WTC11 (cell line): ENCODE measurements around the gene C10orf120. TPM values are rescaled to one million over a fixed set of nuclear protein-coding genes. Genes with fewer than 3 reads are reported as not detected.

Experiments
- ATAC-seq: fragments of 200-7000 bp; cut with Tn5 transposase; 2 replicates; pipeline ENCODE4 v1.10.0; 2021; ENCODE audit warnings: mild to moderate bottlenecking, moderate library complexity
- CTCF ChIA-PET: fragments of 300-600 bp; sonication (Branson Sonifier 250); formaldehyde crosslinking; loops from one replicate; lab custom pipeline; 2021; ENCODE audit warnings: antibody characterized with exemption; lab: Charles Lee
- POLR2A ChIA-PET: fragments of 350-600 bp; sonication (Branson Sonifier 250); formaldehyde crosslinking; loops from one replicate; lab custom pipeline; 2021; ENCODE audit warnings: antibody characterized with exemption; lab: Charles Lee
- DNase-seq: peaks from one replicate; pipeline ENCODE4 v3.0.0; 2021; ENCODE audit warnings: low spot score
- H3K27ac Mint-ChIP-seq: 2 replicates; pipeline ENCODE4 v1.8.0; 2021; ENCODE audit warnings: mixed read lengths
- H3K27me3 Mint-ChIP-seq: 2 replicates; pipeline ENCODE4 v1.8.0; 2021; ENCODE audit warnings: low read depth, mild to moderate bottlenecking, moderate library complexity, mixed read lengths
- H3K36me3 Mint-ChIP-seq: 2 replicates; pipeline ENCODE4 v1.8.0; 2021; ENCODE audit warnings: mixed read lengths
- H3K4me1 Mint-ChIP-seq: 2 replicates; pipeline ENCODE4 v1.8.0; 2022; ENCODE audit warnings: mixed read lengths
- H3K4me3 Mint-ChIP-seq: 2 replicates; pipeline ENCODE4 v1.8.0; 2021; ENCODE audit warnings: mild to moderate bottlenecking, moderate library complexity, mixed read lengths
- H3K9me3 Mint-ChIP-seq: 2 replicates; pipeline ENCODE4 v1.8.0; 2021; ENCODE audit warnings: mixed read lengths
- CDX4 ChIP-seq: fragments of 250-450 bp; sonication (Bioruptor Pico); IDR thresholded peaks from 2 replicates; pipeline ENCODE4 v1.9.0; 2021; ENCODE audit warnings: moderate library complexity, mild to moderate bottlenecking, inconsistent platforms, borderline replicate concordance
- ELF4 ChIP-seq: sonication (generic); formaldehyde crosslinking; IDR thresholded peaks from 2 replicates; pipeline ENCODE4 v1.8.1; 2022; ENCODE audit warnings: low read depth, mild to moderate bottlenecking, moderate library complexity, missing genetic modification reagents
- FOXJ3 ChIP-seq: sonication (generic); formaldehyde crosslinking; IDR thresholded peaks from 2 replicates; pipeline ENCODE4 v1.9.0; 2021; ENCODE audit warnings: missing genetic modification reagents, mild to moderate bottlenecking, borderline replicate concordance
- GTF2I ChIP-seq: fragments of 250-450 bp; sonication (Bioruptor Pico); conservative IDR thresholded peaks from 2 replicates; pipeline ENCODE4 v1.4.0; 2021; ENCODE audit warnings: mild to moderate bottlenecking
- MYBL2 ChIP-seq: sonication (generic); formaldehyde crosslinking; IDR thresholded peaks from 2 replicates; pipeline ENCODE4 v1.8.1; 2023; ENCODE audit warnings: mild to moderate bottlenecking, moderate library complexity, missing genetic modification reagents
- NFATC4 ChIP-seq: fragments of 250-450 bp; sonication (Bioruptor Pico); IDR thresholded peaks from 2 replicates; pipeline ENCODE4 v1.9.0; 2021; ENCODE audit warnings: mild to moderate bottlenecking
- NFE2L1 ChIP-seq: sonication (generic); formaldehyde crosslinking; IDR thresholded peaks from 2 replicates; pipeline ENCODE4 v1.8.1; 2023; ENCODE audit warnings: missing genetic modification reagents
- OVOL2 ChIP-seq: fragments of 250-450 bp; sonication (Bioruptor Pico); IDR thresholded peaks from 2 replicates; pipeline ENCODE4 v1.9.0; 2021; ENCODE audit warnings: mild to moderate bottlenecking, borderline replicate concordance
- RORB ChIP-seq: fragments of 250-450 bp; sonication (Bioruptor Pico); IDR thresholded peaks from 2 replicates; pipeline ENCODE4 v1.9.0; 2021; ENCODE audit warnings: mild to moderate bottlenecking
- ZNF396 ChIP-seq: fragments of 250-450 bp; sonication (Bioruptor Pico); IDR thresholded peaks from 2 replicates; pipeline ENCODE4 v1.8.0; 2021; ENCODE audit warnings: mild to moderate bottlenecking, moderate library complexity, borderline replicate concordance
- total RNA-seq: library from RNA; stranded (reverse); gene quantifications from 3 replicates; pipeline ENCODE4 v1.2.3, GENCODE V29; 2021
- TF ChIP-seq, protein P1 (sequence below): sonication (generic); formaldehyde crosslinking; IDR thresholded peaks from 2 replicates; pipeline ENCODE4 v1.8.1; 2023; ENCODE audit warnings: mild to moderate bottlenecking, missing genetic modification reagents, borderline replicate concordance
- TF ChIP-seq, protein P2 (sequence below): sonication (generic); formaldehyde crosslinking; IDR thresholded peaks from 2 replicates; pipeline ENCODE4 v1.8.1; 2023; ENCODE audit warnings: mild to moderate bottlenecking, missing genetic modification reagents
- TF ChIP-seq, protein P3 (sequence below): sonication (generic); formaldehyde crosslinking; IDR thresholded peaks from 2 replicates; pipeline ENCODE4 v1.8.0; 2023; ENCODE audit warnings: missing genetic modification reagents, mild to moderate bottlenecking, borderline replicate concordance
- TF ChIP-seq, protein P4 (sequence below): fragments of 250-450 bp; sonication (Bioruptor Pico); IDR thresholded peaks from 2 replicates; pipeline ENCODE4 v1.8.0; 2021; ENCODE audit warnings: mild to moderate bottlenecking

The C10orf120 gene
- total RNA-seq, 1 experiment from 2014 or later, result not detected

GRCh38 chr10:122716025-122716424 lies 16.4 kb upstream of the C10orf120 start (continued):
- TF ChIP-seq, protein P1, sequence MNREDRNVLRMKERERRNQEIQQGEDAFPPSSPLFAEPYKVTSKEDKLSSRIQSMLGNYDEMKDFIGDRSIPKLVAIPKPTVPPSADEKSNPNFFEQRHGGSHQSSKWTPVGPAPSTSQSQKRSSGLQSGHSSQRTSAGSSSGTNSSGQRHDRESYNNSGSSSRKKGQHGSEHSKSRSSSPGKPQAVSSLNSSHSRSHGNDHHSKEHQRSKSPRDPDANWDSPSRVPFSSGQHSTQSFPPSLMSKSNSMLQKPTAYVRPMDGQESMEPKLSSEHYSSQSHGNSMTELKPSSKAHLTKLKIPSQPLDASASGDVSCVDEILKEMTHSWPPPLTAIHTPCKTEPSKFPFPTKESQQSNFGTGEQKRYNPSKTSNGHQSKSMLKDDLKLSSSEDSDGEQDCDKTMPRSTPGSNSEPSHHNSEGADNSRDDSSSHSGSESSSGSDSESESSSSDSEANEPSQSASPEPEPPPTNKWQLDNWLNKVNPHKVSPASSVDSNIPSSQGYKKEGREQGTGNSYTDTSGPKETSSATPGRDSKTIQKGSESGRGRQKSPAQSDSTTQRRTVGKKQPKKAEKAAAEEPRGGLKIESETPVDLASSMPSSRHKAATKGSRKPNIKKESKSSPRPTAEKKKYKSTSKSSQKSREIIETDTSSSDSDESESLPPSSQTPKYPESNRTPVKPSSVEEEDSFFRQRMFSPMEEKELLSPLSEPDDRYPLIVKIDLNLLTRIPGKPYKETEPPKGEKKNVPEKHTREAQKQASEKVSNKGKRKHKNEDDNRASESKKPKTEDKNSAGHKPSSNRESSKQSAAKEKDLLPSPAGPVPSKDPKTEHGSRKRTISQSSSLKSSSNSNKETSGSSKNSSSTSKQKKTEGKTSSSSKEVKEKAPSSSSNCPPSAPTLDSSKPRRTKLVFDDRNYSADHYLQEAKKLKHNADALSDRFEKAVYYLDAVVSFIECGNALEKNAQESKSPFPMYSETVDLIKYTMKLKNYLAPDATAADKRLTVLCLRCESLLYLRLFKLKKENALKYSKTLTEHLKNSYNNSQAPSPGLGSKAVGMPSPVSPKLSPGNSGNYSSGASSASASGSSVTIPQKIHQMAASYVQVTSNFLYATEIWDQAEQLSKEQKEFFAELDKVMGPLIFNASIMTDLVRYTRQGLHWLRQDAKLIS, result no peak
- no peak for TF ChIP-seq OVOL2
- TF ChIP-seq, protein P2, sequence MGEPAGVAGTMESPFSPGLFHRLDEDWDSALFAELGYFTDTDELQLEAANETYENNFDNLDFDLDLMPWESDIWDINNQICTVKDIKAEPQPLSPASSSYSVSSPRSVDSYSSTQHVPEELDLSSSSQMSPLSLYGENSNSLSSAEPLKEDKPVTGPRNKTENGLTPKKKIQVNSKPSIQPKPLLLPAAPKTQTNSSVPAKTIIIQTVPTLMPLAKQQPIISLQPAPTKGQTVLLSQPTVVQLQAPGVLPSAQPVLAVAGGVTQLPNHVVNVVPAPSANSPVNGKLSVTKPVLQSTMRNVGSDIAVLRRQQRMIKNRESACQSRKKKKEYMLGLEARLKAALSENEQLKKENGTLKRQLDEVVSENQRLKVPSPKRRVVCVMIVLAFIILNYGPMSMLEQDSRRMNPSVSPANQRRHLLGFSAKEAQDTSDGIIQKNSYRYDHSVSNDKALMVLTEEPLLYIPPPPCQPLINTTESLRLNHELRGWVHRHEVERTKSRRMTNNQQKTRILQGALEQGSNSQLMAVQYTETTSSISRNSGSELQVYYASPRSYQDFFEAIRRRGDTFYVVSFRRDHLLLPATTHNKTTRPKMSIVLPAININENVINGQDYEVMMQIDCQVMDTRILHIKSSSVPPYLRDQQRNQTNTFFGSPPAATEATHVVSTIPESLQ (CRISPR knock-in tag), result no peak
- no peak for TF ChIP-seq NFATC4

- ATAC-seq, result peak; percentile 75
- Mint-ChIP-seq H3K4me3 (no peak overlapping the region), H3K27ac (no peak overlapping the region), H3K27me3 (no peaks in the 10 kb centered on the region; the same call in 1 of the 2 replicates), H3K4me1 (peaks cover 10% of the 10 kb centered on the region), H3K36me3 (no peaks in the 10 kb centered on the region), H3K9me3 (no peaks in the 10 kb centered on the region)
- ChIA-PET CTCF (interaction anchor here (2.7 kb wide), 1 partner anchor 10 kb away, joined by 9 read pairs; no protein-coding TSS in a partner anchor), POLR2A (no interaction called here)
- no peak for TF ChIP-seq NFE2L1 (CRISPR knock-in tag)
- TF ChIP-seq, protein P3, sequence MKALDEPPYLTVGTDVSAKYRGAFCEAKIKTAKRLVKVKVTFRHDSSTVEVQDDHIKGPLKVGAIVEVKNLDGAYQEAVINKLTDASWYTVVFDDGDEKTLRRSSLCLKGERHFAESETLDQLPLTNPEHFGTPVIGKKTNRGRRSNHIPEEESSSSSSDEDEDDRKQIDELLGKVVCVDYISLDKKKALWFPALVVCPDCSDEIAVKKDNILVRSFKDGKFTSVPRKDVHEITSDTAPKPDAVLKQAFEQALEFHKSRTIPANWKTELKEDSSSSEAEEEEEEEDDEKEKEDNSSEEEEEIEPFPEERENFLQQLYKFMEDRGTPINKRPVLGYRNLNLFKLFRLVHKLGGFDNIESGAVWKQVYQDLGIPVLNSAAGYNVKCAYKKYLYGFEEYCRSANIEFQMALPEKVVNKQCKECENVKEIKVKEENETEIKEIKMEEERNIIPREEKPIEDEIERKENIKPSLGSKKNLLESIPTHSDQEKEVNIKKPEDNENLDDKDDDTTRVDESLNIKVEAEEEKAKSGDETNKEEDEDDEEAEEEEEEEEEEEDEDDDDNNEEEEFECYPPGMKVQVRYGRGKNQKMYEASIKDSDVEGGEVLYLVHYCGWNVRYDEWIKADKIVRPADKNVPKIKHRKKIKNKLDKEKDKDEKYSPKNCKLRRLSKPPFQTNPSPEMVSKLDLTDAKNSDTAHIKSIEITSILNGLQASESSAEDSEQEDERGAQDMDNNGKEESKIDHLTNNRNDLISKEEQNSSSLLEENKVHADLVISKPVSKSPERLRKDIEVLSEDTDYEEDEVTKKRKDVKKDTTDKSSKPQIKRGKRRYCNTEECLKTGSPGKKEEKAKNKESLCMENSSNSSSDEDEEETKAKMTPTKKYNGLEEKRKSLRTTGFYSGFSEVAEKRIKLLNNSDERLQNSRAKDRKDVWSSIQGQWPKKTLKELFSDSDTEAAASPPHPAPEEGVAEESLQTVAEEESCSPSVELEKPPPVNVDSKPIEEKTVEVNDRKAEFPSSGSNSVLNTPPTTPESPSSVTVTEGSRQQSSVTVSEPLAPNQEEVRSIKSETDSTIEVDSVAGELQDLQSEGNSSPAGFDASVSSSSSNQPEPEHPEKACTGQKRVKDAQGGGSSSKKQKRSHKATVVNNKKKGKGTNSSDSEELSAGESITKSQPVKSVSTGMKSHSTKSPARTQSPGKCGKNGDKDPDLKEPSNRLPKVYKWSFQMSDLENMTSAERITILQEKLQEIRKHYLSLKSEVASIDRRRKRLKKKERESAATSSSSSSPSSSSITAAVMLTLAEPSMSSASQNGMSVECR (CRISPR knock-in tag), result no peak
- TF ChIP-seq, protein P1, result no peak
- DNase-seq, result peak; percentile 22
These were observed 15.9 kb upstream of the C10orf120 start for GRCh38 chr10:122715576-122715975.

DNA sequence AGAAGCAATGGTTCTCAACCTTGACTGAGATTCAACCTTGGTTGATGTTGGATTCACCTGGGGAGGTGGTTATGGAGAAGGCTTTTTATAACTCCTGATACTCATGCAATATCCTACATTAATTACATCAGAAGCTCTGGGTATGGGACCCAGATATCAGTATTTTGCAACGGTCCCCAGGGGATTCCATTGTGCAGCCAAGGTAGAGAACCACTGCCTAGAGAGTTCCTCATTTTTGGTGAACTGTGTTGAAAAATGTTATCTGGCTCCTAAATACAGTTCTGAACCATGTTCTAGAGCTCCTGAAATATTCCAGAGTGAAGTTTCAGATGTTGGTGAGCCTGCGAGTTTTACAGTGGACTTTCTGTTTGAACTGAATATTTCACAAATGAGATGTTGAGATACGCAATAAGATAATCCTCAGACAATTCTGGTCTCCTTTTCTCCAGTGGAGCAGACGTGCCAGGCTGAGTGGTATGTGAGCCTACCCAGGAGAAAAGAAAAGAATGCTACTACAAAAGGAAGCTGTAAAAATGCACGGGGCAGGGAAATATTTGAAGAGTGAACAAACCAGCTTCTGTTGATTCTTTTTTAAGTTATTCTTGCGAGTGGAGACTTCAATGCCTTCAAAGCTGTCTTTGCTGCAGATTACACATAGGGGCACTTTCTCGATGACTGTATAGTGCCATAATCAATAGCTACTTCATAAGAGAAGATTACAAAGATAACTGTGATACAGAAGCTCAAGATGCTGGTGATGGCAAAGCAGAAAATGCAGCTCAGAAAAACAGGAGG lies 13.6 kb upstream of the C10orf120 start:
- POLR2A ChIA-PET, result no interaction called here
- no peak for ATAC-seq
- H3K27me3 Mint-ChIP-seq, result no peaks in the 10 kb centered on the region
- TF ChIP-seq CDX4 (CRISPR knock-in tag) (no peak), ELF4 (CRISPR knock-in tag) (no peak), MYBL2 (CRISPR knock-in tag) (no peak), FOXJ3 (CRISPR knock-in tag) (no peak), ZNF396 (no peak), GTF2I (no peak), RORB (CRISPR knock-in tag) (no peak)
- TF ChIP-seq, protein P4, sequence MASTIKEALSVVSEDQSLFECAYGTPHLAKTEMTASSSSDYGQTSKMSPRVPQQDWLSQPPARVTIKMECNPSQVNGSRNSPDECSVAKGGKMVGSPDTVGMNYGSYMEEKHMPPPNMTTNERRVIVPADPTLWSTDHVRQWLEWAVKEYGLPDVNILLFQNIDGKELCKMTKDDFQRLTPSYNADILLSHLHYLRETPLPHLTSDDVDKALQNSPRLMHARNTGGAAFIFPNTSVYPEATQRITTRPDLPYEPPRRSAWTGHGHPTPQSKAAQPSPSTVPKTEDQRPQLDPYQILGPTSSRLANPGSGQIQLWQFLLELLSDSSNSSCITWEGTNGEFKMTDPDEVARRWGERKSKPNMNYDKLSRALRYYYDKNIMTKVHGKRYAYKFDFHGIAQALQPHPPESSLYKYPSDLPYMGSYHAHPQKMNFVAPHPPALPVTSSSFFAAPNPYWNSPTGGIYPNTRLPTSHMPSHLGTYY, result no peak

More for the DNA sequence above, 13.6 kb upstream of the C10orf120 start:
- no peak for DNase-seq
- CTCF ChIA-PET, result interaction anchor here (0.9 to 2.7 kb wide), 4 partner anchors 13 to 415 kb away, joined by 3 to 9 read pairs (median 6); no protein-coding TSS in a partner anchor
- no peak overlapping the region for H3K4me3 Mint-ChIP-seq
- peaks cover 19% of the 10 kb centered on the region for H3K4me1 Mint-ChIP-seq
- no peaks in the 10 kb centered on the region for H3K9me3 Mint-ChIP-seq
- H3K27ac Mint-ChIP-seq, result no peak overlapping the region
- H3K36me3 Mint-ChIP-seq, result no peaks in the 10 kb centered on the region
